ENCODE data around the gene CKM.

CKM gene

GRCh38 chr19:45362291-45362690, 39.6 kb upstream of the CKM start:
- H3K9ac ChIP-seq (ENCODE audit: low read depth, low read length) = no peak overlapping the region
- H2AFZ ChIP-seq (ENCODE audit: low read depth, low read length) = no peak overlapping the region
- TF ChIP-seq CTCF (IDR thresholded peaks at IDR 0.05; ENCODE audit: borderline replicate concordance, extremely low read depth, low read length, poor library complexity, severe bottlenecking) = no peak
- TF ChIP-seq EZH2 (IDR thresholded peaks at IDR 0.05; ENCODE audit: borderline replicate concordance, low read depth, low read length, severe bottlenecking) = no peak
- no peak overlapping the region for H3K4me2 ChIP-seq (ENCODE audit: insufficient read depth, low read length)
- no peaks in the 10 kb centered on the region for H3K79me2 ChIP-seq (ENCODE audit: insufficient read depth, low read length)
- no peak for ATAC-seq (ENCODE audit: insufficient read depth, low read depth)
- no peaks in the 10 kb centered on the region for H3K4me1 ChIP-seq (ENCODE audit: insufficient read depth, low read length)
- H3K36me3 ChIP-seq (ENCODE audit: insufficient read depth, low read length) = peaks cover 57% of the 10 kb centered on the region
- H3K4me3 ChIP-seq (ENCODE audit: low read depth in 1 of 2, low read length in 2 of 2) = no peak overlapping the region
- no peak overlapping the region for H3K27ac ChIP-seq (ENCODE audit: low read length)
- peaks cover 10% of the 10 kb centered on the region; the same call in 1 of the 2 replicates for H4K20me1 ChIP-seq (ENCODE audit: insufficient read depth, low read length)
- no peaks in the 10 kb centered on the region for H3K9me3 ChIP-seq (ENCODE audit: insufficient read depth, low read length, severe bottlenecking)
- no peak for DNase-seq
- no peaks in the 10 kb centered on the region for H3K27me3 ChIP-seq (ENCODE audit: insufficient read depth, low read length, poor library complexity)

- Histone ChIP-seq H3K27me3 (ENCODE audit: insufficient read depth, low read length, poor library complexity) (no peaks in the 10 kb centered on the region), H3K36me3 (ENCODE audit: insufficient read depth, low read length) (peaks cover 64% of the 10 kb centered on the region), H3K9me3 (ENCODE audit: insufficient read depth, low read length, severe bottlenecking) (no peaks in the 10 kb centered on the region), H3K79me2 (ENCODE audit: insufficient read depth, low read length) (no peaks in the 10 kb centered on the region), H3K4me2 (ENCODE audit: insufficient read depth, low read length) (no peak overlapping the region), H4K20me1 (ENCODE audit: insufficient read depth, low read length) (peaks cover 12% of the 10 kb centered on the region; the same call in 1 of the 2 replicates), H3K27ac (ENCODE audit: low read length) (no peak overlapping the region), H3K4me1 (ENCODE audit: insufficient read depth, low read length) (no peaks in the 10 kb centered on the region), H3K9ac (ENCODE audit: low read depth, low read length) (no peak overlapping the region), H3K4me3 (ENCODE audit: low read depth in 1 of 2, low read length in 2 of 2) (no peak overlapping the region), H2AFZ (ENCODE audit: low read depth, low read length) (no peak overlapping the region)
- TF ChIP-seq CTCF (IDR thresholded peaks at IDR 0.05; ENCODE audit: borderline replicate concordance, extremely low read depth, low read length, poor library complexity, severe bottlenecking) = no peak
- TF ChIP-seq EZH2 (IDR thresholded peaks at IDR 0.05; ENCODE audit: borderline replicate concordance, low read depth, low read length, severe bottlenecking) = no peak
- no peak for ATAC-seq (ENCODE audit: insufficient read depth, low read depth)
- no peak for DNase-seq
Measured at GRCh38 chr19:45361608-45362007, 38.9 kb upstream of the CKM start.

DNA sequence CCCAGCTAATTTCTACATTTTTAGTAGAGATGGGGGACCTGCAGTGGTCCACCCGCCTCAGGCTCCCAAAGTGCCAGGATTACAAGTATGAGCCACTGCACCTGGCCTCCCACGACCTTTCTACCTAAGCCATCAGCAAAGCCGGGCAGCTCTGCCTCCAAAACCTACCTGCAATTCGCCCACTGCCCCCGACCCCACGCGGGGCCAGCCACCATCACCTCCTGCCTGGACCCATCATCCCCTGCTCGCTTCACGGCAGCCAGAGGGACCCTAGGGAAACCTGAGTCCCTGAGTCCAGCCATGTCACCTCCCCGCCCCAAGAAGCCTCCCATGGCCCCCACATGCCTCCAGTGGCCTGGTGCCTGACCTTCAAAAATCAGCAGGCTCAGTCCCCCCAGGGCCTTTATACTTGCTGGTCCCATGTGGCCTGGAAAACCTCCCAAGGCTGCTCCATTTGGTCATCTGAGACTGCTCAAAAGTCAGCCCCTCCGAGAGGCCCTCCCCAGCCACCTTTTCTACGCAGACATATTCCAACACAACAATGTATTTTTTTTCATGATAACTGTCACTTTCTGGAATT, 35.6 kb upstream of the CKM start:
- peaks cover 3% of the 10 kb centered on the region; the same call in 1 of the 2 replicates for H4K20me1 ChIP-seq (ENCODE audit: insufficient read depth, low read length)
- no peak overlapping the region for H2AFZ ChIP-seq (ENCODE audit: low read depth, low read length)
- no peaks in the 10 kb centered on the region for H3K27me3 ChIP-seq (ENCODE audit: insufficient read depth, low read length, poor library complexity)
- no peak for TF ChIP-seq CTCF (IDR thresholded peaks at IDR 0.05; ENCODE audit: borderline replicate concordance, extremely low read depth, low read length, poor library complexity, severe bottlenecking)
- TF ChIP-seq EZH2 (IDR thresholded peaks at IDR 0.05; ENCODE audit: borderline replicate concordance, low read depth, low read length, severe bottlenecking) = no peak
- no peaks in the 10 kb centered on the region for H3K9me3 ChIP-seq (ENCODE audit: insufficient read depth, low read length, severe bottlenecking)
- H3K4me2 ChIP-seq (ENCODE audit: insufficient read depth, low read length) = no peak overlapping the region
- H3K36me3 ChIP-seq (ENCODE audit: insufficient read depth, low read length) = peaks cover 73% of the 10 kb centered on the region
- ATAC-seq (ENCODE audit: insufficient read depth, low read depth) (no peak), DNase-seq (no peak)
- no peak overlapping the region for H3K4me3 ChIP-seq (ENCODE audit: low read depth in 1 of 2, low read length in 2 of 2)
- no peaks in the 10 kb centered on the region for H3K79me2 ChIP-seq (ENCODE audit: insufficient read depth, low read length)
- no peak overlapping the region for H3K9ac ChIP-seq (ENCODE audit: low read depth, low read length)
- no peak overlapping the region for H3K27ac ChIP-seq (ENCODE audit: low read length)
- no peaks in the 10 kb centered on the region for H3K4me1 ChIP-seq (ENCODE audit: insufficient read depth, low read length)
